Coronary artery (tissue), 2 donors: ENCODE measurements around the gene VARS1.

Source experiments
- DNase-seq: peaks from one replicate; pipeline ENCODE4 v3.0.0-alpha.2; 2017; ENCODE audit warnings: low spot score
- H3K27ac ChIP-seq, 2 donors: fragments of 200-600 bp; sonication (generic); one replicate each; pipeline ENCODE4 v1.5.1; 2016 to 2019
- H3K4me3 ChIP-seq: fragments of 200-600 bp; sonication (generic); 2 replicates; pipeline ENCODE4 v1.5.1; 2016; ENCODE audit warnings: mild to moderate bottlenecking, moderate library complexity
- CTCF ChIP-seq: fragments of 200-600 bp; sonication (generic); IDR thresholded peaks from one replicate; pipeline ENCODE4 v1.5.1; 2019; ENCODE audit warnings: antibody characterized with exemption

The VARS1 gene

DNA sequence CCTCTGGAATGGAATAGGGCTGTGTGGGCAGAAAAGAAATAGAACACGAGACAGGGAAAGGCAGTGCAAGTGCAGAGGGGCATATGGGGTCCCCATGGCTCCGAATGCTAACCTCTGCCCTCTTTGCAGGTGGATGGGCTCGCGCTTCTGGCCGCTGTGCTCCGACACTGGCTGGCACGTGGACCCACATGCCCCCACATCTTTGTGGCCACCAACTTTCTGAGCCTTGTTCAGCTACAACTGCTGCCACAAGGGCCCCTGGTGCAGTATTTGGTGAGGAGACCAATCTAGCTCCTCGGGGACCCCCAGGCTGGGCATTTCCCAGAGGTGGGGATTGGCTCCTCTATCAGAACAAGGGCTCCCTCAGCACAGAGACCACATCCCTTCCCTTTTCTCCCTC, 34.2 kb downstream of the VARS1 start:
- no peak for TF ChIP-seq CTCF
- Histone ChIP-seq H3K27ac (no peak overlapping the region), H3K4me3 (no peak overlapping the region)
- DNase-seq = no peak

DNA sequence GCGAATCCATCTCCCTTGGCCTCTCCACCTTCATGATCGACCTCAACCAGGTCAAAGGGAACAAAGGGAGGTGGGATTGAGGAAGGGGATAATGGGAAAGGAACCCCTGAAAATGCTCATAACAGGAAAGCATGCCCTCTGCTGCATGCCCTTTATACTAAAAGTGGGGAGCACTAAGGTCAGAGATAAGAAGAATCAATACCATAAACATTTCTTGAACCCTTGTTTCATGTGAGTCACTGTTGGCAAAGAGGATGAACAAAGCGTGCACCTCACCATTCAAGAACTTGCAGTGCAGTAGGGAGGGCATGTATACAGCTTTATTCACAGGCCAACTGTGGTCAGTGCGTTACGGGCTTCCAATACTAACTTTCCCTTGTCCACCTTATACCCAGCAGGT, 34.8 kb downstream of the VARS1 start:
- Histone ChIP-seq H3K4me3 (no peak overlapping the region), H3K27ac (no peak overlapping the region)
- no peak for TF ChIP-seq CTCF
- DNase-seq = no peak

DNA sequence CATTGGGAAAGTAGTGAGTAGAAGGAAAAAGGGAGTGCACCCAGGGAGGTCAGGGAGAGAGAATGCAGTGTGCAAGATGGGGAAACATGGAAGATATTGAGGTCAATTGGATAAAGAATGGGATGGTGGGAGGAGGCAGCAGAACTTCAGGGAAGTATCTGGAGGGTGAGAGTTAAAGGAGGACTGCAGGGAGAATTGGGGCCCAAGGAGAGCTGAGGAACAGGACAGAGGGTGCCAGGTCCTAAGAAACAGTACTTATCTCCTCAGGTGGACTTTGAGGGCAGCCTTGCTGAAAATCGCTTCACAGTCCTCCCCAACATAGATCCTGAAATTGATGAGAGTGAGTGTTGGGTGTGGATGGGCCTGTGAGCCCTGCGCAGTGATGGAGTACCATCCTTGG, 37.3 kb downstream of the VARS1 start:
- Histone ChIP-seq H3K27ac (no peak overlapping the region), H3K4me3 (no peak overlapping the region)
- TF ChIP-seq CTCF = no peak
- DNase-seq = no peak

GRCh38 chr6:31752739-31753319, 42.7 kb downstream of the VARS1 start:
- Histone ChIP-seq H3K27ac (no peak overlapping the region), H3K4me3 (no peak overlapping the region)
- TF ChIP-seq CTCF = no peak
- DNase-seq = no peak

GRCh38 chr6:31750411-31751022, 45.0 kb downstream of the VARS1 start:
- Histone ChIP-seq H3K4me3 (no peak overlapping the region), H3K27ac (no peak overlapping the region)
- no peak for DNase-seq
- TF ChIP-seq CTCF = no peak

DNA sequence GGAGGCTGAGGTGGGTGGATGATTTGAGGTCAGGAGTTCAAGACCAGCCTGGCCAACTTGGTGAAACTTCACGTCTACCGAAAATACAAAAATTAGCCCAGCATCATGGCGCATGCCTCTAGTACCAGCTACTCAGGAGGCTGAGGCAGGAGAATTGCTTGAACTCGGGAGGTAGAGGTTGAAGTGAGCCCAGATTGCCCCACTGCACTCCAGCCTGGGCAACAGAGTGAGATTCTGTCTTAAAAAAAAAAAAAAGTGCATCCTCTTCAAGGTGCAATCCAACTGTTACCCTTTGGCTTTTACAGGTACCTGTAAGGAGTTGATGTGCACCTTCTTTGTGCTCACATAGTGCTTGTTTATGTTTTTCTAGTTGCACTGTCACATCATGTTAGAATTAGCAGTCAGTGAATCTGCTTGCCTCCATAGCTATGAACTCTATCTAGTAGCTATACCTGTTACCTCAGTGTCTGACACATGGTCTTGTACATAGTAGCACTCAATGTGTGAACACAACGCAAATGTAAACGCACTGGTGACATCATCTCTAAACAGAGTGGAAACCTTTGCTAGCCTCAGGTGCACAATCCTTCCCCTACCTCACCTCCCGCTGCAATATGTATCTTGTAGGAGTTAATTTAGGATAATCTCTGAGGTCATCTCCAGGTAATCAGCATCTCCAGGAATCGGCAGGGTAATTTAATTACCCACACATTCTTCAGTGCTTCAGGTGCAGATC, 46.1 kb downstream of the VARS1 start:
- TF ChIP-seq CTCF = no peak
- Histone ChIP-seq H3K27ac (no peak overlapping the region), H3K4me3 (no peak overlapping the region)
- DNase-seq = no peak
